Hematopoietic multipotent progenitor cell treated with erythropoietin and hydrocortisone succinate and interleukin-3 and kit ligand, for 8 days (in vitro differentiated cells): ENCODE measurements around the gene GHDC.
"Not testable (repeated sequence)": the region's sequence is repeated elsewhere in the genome, so short reads cannot be mapped to it uniquely, and the experiment has no call there.

Source experiments
- DNase-seq: peaks from one replicate; pipeline ENCODE4 v3.0.0-alpha.2; 2015

The GHDC gene

DNA sequence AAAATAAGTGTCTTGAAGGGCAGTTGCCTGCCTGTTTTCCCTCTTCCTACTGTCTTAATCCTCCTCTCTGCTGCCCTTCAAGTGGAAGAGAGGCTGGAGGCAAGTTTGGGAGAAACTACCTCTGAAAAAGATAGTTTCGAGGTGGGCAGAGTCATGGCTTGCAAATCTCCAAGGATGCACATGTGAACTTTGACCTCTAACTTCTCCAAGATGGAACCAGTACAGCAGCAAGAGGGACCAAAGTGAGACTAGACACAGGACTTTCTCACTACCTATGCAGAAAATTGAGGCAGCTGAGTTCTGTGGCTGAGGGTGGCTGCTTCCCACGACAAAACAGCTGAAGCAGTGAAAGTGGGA lies 12.5 kb downstream of the GHDC start:
- DNase-seq: no peak

DNA sequence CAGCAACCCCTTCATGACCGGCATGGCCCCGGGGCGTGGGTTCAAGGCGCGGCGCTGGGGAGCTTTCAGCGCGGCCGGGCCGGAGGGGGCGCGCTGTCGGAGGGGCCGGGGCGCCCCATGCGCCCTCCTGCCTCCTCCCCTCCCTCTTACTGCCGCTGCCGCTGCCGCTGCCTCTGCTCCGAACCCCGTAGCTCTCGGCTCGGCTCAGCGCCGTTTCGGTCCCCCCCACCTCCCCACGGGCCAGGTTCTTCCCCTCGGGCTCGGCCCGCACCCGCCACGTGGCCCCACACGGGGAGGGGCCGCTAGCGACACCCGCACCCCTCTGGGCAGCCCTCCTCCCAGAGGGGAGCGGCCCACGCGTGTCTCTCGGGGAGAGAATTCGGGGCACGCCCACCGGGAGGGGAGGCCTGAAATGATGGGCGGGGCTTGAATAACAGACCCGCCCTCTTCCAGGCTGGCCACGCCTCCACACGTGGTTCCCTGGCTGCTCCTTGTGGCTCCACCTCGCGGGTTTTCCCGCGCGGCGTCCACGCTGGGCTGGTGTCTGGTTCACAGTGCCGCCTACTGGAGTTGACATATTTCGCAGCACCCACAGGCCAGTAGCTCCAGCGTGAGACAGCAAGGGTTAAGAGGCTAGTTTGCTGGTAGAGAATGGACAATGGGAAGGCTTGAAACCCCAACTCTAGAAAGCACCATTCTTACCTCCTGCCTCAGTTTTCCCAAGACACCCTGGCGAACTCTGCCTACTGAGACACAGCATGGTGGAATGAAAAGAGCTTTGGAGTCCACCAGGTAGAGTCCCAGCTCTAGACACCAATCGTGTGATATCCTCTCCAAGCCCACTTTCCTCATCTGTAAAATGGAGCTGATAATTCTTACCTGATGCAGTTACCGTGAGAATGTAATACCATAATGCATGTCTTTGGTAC lies 13.1 kb downstream of the GHDC start, which contains the start of gene KCNH4:
Gene KCNH4 (minus strand): TSS at position 221 of the 929 bp plus-strand sequence. CDS start 197 bp downstream, at position 24.
- DNase-seq: peak; percentile 90

DNA sequence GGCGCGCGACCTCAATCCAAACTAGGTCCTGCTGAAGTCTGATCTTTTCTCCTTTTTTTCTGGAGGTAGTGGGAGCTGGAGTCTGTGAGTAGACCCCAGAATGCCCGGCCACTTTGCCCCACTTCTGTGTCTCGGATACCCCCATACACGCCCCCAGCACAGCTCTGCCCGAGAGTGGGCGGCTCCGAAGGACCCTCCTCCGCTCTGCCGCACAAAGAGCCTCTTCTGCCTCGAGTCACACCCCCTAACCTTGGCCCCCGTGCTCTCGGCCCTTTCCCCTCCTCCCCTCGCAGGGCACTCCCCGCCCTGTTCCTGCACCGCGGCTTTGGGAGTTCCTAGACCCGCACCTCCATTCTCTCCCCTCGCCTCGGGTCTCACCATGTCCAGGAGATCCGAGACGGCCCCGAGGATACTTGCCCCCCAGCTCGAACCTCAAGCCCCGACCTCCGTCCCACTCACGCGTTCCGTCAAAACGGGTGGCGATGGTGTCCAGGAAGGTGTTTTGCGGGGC lies 13.8 kb downstream of the GHDC start:
- no peak for DNase-seq

DNA sequence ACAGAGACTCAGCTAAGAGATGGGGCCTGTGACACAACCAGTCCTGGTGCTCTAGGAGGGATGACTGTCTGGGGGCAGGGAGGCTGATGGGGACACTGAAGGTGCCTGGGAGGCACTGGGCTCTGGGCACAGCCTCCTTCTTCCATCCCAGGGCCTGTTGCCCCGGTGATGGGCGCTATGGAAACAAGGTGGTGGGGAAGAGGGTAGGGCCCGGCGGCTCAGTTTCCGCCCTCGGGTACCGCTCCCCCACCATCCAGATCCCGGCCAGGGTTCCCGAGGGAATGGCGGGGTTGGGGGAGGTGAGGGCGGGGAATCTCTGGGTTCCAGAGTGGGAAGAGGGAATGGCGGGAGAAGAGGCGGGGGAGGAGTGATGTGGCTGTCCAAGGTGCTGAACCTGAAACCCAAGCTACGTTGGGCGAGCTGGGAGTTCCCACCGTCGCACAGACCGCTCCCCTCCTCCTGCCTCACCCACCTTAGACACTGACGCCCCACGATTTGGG lies 14.3 kb downstream of the GHDC start:
- DNase-seq: peak; percentile 48

DNA sequence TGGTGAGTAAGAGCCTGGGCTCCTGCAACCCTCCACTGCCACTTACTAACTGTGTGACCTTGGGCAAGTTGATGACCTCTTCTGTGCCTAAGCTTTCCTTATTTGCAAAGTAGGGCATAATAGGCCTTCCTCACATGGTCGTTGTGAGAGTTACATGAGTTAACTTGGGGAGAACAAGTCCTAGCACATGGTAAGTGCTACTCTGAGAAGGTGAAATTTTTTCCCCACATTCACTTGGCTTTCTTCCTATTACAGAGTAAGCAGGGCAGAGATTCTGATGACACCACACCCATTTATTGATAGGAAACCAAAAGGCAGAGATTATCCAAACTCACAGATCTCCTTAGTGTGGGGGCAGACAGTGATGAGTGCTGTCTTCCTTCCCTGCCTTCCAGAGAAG lies 15.0 kb downstream of the GHDC start:
- no peak for DNase-seq

DNA sequence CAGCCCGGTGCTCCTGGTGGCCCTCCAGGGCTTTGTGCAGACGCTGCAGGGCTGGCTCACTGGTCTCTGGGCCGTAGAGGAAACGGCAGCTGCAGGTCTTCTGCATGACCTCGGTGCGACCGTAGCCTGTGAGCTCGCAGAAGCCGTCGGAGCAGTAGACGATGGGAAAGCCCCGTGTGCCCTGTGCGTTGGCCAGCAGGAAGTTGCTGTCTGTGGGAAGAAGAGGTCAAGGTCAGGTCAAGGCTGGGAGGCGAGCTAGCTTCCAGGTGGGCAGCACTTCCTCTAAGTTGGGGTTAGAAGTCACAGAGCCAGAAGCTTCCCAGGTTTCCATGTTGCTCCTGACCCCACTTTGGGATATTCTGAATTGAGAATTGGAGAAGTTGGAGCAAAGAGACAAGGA lies 15.5 kb downstream of the GHDC start:
- DNase-seq: no peak

DNA sequence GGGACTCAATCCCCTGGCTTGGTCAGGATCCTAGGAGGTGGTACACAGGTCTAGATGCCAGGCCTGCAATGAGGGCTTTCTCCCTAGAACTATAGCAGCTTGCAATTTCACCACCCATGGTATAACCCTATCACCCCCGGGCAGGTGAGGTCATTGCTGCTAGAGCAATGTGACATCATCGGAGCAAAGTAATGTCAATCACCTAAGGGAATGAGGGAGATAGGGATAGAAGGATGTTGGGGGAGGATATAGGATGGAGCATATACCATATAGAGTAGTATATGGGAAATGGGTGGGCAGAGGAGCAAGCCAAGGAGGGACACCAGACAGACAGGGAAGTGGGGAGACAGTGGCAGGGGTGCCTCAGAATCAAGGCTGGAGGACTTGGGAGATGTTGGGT lies 16.6 kb downstream of the GHDC start:
- DNase-seq: no peak

DNA sequence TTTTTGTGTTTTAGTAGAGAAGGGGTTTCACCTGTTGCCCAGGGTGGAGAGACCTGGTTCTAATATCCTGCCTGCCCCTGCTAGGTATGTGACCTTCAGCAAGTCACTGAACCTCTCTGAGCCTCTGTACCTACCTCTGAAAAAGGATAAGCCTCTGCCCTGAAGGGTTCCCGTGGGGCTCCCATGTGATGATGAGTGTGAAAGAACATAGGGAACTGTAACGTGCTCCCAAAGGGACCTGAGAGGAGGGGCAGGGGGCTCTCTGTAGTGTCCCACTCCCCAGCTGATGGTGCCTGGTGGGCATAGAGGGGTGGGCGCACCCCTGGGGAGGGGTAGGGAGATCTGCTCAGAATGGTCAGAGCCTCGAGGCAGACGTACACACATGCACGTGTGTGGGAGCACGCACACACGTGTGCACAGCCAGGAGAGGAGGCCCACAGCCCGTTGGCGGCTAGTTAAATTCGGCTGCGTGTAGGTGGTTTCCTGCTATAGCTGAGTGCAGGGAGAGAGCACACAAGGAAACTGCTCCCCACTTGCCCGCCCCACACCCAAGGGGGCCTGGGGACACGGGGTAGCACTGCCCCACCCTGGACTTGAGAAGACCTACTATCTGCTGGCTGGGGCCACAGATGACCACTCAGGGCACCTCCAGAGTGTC lies 20.0 kb downstream of the GHDC start:
- no peak for DNase-seq

DNA sequence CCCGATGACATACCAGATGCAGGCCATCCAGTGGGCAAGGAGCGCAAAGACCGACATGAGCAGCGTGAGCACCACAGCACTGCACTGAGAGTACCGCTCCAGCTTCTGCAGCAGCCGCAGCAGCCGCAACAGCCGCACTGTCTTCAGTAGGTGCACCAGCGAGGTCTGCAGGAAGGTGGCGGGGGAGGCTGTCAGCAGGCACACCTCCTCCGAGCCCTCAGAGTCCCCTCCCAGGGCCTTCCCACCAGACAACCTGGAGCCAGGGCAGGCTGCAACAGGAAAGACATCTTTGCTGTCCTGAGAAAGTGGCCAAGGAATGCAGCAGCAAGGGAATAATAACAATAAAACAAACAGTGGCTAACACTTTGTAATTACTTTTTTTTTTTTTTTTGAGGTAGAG lies 22.5 kb downstream of the GHDC start:
- DNase-seq: no peak

DNA sequence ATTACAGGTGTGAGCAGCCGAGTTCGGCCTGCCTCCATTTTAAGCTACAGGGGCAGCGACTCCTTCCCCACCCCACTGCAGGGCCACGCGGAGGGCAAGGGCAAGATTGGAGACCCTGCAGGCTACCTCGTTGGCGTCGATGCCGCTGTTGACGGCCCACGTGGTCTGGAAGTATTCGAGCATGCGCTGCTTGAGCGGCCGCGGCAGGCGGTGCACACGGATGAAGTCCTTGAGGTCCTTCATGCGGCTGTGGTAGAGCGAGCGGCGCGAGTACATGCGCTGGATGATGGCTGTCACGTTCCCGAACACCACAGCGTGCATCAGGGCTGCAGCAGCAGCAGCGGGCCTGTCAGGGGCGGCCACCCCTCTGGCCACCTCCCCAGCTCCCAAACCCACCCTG lies 24.9 kb downstream of the GHDC start:
- DNase-seq: no peak

DNA sequence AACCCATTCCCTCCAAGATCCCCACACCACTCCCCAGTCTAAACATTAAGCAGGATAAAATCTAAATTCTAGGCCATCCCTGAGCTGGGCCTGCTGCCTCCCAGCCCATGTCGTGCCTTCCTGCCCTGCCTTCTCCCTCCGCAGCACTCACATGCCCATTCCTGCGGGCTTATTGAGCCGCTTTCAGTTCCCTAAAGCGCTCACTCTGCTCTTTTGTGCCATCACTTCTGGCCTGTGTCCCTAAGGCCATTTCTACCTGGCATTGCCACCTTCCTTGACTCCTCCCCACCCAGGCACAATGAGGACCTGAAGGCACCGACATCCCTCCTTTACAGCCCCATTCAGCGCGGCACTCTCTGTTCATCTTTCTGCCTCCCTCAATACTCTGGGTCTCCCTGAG lies 26.5 kb downstream of the GHDC start:
- no peak for DNase-seq

DNA sequence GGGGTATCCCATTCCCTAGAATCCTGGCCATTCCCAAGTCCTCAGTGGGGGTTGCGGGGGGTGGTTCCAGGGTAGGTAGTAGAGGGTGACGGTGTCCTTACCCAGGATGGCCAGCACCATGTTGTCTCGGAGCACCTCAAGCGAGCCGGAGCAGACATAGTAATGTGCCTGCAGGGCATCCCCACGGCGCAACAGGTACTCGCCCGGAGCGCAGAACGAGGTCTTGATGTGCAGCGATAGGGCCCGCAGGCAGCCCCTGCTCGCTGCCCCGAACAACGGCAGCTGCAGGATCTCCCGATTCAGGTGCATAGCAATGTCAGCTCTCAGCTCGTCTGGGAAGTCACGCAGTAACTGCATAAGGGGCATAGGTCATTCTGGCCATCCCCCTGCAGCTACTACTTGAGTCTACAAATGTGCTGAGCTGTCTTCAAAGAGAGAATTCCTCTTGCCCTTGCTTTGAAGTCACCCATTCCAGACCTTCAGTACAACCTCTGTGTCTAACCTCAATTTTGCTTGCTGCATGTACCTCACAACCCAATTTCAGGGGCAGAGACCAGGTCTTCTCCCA lies 28.0 kb downstream of the GHDC start:
- no peak for DNase-seq

DNA sequence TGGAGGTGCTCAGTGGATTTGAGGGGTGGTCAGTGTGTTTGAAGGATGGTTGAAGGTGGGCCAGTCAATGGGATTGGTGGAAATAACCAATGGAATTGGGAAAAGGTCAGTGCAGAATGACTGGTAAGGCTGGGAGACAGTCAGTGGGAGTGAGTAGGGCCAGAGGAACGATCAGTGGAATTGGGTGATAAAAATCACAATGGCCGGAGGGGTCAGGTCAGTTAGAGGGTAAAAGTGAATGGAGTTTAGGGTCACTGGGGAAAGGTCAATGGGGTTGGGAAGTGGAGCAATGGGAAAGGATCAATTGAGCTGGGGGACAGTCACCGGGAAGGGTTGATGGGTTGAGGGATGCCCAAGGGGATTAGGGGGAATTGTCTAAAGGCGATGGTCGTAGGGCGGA lies 28.5 kb downstream of the GHDC start:
- DNase-seq: no peak

DNA sequence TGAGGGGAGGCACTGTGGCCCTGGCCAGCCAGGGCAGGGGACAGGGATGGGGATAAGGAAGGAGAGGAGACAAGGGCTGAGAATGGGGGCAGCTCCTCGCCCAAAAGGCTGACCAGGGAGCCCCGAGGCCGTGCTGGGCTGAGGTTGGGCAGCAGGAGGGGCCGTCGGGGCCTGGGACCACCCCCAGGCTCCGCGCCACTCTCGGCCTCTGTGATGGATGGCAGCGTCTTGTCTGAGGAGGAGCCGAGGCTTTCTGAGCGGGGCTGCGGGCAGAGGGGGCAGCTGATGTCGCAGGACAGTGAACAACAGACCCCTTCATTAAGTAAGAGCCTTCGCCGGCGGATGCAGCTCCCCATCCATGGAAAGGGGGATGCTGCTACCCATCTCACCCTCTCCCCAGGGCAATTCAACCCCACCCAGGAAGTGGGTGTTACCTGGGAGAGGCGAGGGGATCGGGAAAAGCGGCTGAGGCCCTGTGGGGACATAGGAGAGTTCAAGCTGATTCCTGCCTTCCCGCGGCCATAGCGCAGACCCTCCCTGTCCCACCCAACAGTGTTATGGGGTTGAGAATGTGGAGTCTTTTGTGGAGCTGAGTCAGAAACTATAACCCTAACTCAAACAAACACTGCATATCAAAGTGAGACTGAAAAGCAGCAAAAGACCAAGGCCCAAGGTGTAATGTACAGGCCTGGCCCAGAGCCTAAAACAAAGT lies 30.4 kb downstream of the GHDC start:
- no peak for DNase-seq

DNA sequence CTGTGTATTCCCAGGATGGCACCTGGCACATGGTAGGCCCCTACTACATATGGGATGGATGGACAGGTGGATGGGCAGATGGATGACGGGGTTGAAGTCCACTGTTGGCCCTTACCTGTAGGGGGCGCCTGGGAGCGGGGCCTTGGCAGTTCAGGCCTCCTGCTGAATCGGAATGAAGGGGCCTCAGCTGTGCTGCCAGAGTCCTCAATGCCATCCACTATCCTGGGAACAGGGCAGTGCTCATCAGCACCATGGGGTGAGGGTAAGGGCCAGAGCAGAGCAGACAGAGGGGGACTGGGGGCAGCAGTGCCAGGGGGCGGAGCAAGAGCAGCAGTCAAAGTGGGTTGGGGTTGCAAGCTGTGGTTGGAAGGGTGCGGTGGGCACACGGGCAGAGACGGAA lies 31.2 kb downstream of the GHDC start:
- peak; percentile 51 for DNase-seq

DNA sequence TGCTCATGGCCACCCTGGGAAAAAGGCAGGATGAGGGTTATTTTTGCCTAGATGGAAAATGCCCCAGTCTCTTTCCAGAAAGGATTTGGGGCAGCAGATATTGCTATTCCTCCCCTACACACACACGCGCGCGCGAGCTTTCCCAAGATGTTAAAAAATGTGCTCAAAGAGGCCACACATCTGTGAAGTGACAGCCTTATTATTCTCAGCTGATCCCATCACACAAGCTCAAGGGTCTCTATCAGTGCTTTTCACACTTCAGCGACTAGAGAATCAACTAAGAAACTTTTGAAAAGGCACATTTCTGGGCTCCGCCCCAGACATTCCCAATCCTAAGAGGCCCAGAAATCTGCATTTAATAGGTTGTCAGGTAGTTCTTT lies 33.8 kb downstream of the GHDC start:
- DNase-seq: no peak

DNA sequence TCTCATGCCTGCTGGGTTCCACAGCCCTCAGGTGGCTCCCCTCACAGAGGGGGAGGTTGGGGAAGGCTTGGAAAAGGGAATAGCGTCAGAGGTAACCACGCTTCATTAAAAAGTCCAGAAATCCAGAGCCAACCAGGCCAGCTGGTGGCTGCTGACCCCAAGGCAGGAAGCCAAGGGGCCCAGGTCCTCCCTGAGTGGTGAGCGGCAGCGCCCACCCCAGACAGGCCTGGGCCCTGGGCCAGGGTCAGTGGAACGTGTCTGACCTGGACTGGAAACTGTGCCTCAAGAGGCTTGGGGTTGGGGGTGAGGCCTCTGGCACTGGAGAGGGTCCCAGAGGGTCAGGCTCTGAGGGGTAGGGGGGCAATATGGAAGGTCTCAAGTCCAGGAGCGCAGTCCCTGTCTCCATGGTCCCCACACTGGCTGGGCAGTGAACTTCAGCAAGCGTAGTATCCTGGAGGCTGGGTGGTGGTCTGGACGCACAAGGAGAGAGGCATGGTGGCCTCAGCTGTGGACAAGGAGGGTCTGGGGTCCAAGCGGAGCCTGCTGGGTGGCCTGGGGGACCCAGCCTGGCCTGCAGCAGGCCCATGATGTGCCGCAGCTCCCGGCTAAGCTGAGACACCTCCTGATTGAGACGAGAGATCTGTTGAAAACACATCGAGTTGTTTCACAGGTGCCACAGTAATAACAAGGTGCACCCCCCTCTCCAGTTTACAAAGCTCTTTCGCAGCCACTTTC lies 34.3 kb downstream of the GHDC start:
- no peak for DNase-seq

DNA sequence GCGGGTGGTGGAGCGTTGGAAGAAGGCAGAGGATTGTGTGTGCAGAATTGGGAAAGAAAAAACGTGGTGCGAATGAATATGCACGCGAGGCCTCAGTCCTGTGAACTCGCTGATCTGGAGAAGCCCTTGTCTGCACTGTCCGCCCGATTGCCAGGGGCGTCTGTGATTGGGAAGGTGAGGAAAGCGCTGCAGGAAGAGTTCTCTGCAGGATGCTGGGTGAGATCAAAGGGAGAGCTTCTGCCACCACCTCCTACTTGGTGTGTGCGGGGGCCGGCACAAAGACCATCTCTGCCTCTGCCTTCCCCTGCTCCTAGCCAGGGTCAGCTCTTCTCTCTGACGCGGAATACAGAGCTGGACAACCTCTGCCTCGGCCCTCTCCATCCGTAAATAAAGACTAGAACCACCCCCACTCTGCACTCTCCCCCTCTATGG lies 38.7 kb downstream of the GHDC start:
- no peak for DNase-seq

DNA sequence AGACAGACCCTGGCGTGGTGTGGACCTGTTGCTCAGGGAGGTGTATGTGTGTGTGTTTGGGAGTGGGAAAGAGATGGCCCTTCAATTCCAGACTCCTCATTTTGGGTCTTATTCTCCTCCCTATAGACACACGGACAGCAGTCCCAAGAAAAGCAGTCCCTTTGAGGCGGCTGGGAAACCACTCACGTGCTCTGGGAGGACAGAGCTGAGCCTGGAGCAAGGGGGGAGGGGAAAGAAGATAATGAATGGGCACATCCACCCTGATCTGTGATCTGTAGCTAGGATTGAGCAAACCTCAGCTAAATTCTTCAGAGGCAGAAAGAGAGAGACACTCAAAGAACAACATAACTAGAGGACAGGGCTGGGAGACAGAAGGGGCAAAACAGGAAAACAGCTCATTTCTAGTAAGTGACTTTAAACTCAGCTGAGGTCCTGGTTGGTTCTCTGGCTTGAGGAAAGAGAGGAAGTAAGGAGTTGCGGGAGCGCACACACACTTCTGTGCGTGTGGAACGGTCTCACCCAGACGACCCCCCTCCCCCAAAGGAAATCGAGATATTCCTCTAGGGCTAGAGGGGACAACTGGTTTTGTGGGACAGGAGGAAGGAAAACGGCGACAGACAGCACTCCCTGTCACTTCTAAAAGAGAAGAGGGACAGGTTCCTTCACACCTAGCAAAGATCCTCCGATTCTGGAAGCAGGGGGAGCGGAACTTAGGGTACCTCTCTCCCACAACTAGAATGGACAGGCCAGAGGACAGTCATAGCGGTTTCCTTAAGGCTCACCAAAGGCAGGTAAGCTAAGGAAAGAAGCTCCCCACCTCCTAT lies 40.2 kb downstream of the GHDC start:
- peak; percentile 22 for DNase-seq

DNA sequence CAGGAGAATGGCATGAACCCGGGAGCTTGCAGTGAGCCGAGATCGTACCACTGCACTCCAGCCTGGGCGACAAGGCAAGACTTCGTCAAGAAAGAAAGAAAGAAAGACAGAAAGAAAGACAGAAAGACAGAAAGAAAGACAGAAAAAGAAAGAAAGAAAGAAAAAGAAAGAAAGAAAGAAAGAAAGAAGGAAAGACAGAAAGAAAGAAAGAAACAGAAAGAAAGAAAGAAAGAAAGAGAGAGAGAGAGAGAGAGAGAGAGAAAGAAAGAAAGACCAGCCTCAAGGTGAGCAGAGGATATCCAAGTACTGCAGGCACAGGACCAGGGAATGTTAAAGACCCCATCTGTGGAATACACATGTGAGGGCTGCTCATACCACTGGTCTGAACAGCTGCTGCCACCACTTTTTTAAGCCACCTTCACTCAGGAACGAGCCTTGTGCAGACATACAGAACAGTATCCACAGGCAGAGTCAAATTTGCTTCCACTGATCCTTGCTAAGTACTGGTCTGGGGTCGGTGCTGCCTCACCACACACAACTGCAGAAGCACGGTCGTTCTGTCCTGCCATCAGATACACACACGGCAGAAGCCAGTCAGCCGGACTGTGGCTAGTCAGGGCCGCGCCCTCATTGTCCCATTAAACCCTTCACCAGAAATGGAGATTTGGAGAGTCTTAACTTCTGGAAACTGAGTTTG lies 47.2 kb downstream of the GHDC start:
- no peak for DNase-seq

DNA sequence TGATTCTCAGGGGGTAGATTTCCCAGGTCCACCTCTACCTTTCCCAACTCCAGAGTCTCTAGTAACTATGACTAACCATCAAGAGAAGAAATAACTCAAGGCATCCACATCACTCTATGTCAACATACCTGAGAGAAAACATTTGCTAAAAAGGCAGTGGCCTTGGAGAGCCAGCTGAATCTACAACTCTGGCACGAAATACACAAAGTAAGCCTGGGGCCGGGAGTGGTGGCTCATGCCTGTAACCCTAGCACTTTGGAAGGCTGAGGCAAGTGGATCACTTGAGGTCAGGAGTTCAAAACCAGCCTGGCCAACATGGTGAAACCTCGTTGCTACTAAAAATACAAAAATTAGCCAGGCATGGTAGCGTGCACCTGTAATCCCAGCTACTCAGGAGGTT lies 51.2 kb downstream of the GHDC start:
- not testable (repeated sequence) for DNase-seq
